A549 (cell line): Measurements from ENCODE around the gene AXIN2. TPM values are rescaled to one million over a fixed set of nuclear protein-coding genes. Genes with fewer than 3 reads are reported as not detected.

Source experiments
- ATAC-seq, 2 experiments: fragments of 200-7000 bp in 1 of 2; fragments of >200 bp in 1 of 2; cut with Nextera tagmentation in 1 of 2; cut with Tn5 transposase in 1 of 2; 3 replicates each; pipeline versions ENCODE4 v1.8.0 to v1.9.1; 2018 to 2020; ENCODE audit warnings: mild to moderate bottlenecking in 1 of 2, moderate library complexity in 1 of 2
- CTCF ChIA-PET: fragments of 300-600 bp; sonication (Branson Sonifier 250); formaldehyde crosslinking; extraction: SDS; loops from one replicate; lab custom pipeline; 2021; ENCODE audit warnings: antibody characterized with exemption, inconsistent platforms; lab: Yijun Ruan, JAX
- POLR2A ChIA-PET: fragments of 350-600 bp; formaldehyde crosslinking; extraction: SDS; loops from one replicate; lab custom pipeline; 2021; ENCODE audit warnings: antibody characterized with exemption, inconsistent platforms; lab: Yijun Ruan, JAX
- DNase-seq, 2 experiments: peaks; one replicate each; pipeline versions ENCODE4 v3.0.0 to v3.0.0-alpha.2; 2011 to 2016; ENCODE audit warnings: low read depth in 1 of 2, low spot score in 1 of 2
- FAIRE-seq: peaks from 2 replicates; lab custom pipeline; 2011; peaks lifted over from hg19 to GRCh38; lab: Jason Lieb, UNC
- H3K27ac ChIP-seq, 2 experiments: fragments of >200 bp; sonication (Bioruptor Twin); formaldehyde crosslinking; 3 replicates each; pipeline ENCODE4 v1.5.1; 2016 to 2017
- H3K4me1 ChIP-seq: fragments of >200 bp; sonication (Bioruptor Twin); formaldehyde crosslinking; 3 replicates; pipeline ENCODE4 v1.6.1; 2016
- H3K4me2 ChIP-seq: fragments of >200 bp; sonication (Bioruptor Twin); formaldehyde crosslinking; 3 replicates; pipeline ENCODE4 v1.6.1; 2016
- H3K4me3 ChIP-seq: fragments of >200 bp; sonication (Bioruptor Twin); formaldehyde crosslinking; 3 replicates; pipeline ENCODE4 v1.5.1; 2016
- H3K9me3 ChIP-seq: fragments of >200 bp; sonication (Bioruptor Twin); formaldehyde crosslinking; 3 replicates; pipeline ENCODE4 v1.6.1; 2016
- CBX8 ChIP-seq: fragments of 200-600 bp; sonication (generic); IDR thresholded peaks from 2 replicates; pipeline ENCODE4 v1.6.1; 2016
- EHMT2 ChIP-seq: fragments of 200-600 bp; sonication (generic); IDR thresholded peaks from 2 replicates; pipeline ENCODE4 v1.6.1; 2016; ENCODE audit warnings: antibody characterized with exemption, low read depth, mild to moderate bottlenecking, moderate library complexity
- ESRRA ChIP-seq: fragments of 150-350 bp; IDR thresholded peaks from 2 replicates; pipeline ENCODE4 v1.6.1; 2014; ENCODE audit warnings: mild to moderate bottlenecking, low read length, borderline replicate concordance
- FOSB ChIP-seq: fragments of 250-450 bp; sonication (Bioruptor Pico); IDR thresholded peaks from 2 replicates; pipeline ENCODE4 v1.5.0; 2020; ENCODE audit warnings: mild to moderate bottlenecking, moderate library complexity
- FOSL2 ChIP-seq, 2 experiments: fragments of 450-650 bp in 1 of 2; fragments of >200 bp in 1 of 2; sonication (Bioruptor Twin) in 1 of 2; formaldehyde crosslinking; IDR thresholded peaks; 2 replicates each; pipeline versions ENCODE4 v1.5.0 to v1.6.1; 2016 to 2020; ENCODE audit warnings: mild to moderate bottlenecking in 1 of 2, moderate library complexity in 1 of 2
- HDAC2 ChIP-seq: fragments of 200-600 bp; sonication (generic); IDR thresholded peaks from 2 replicates; pipeline ENCODE4 v1.6.1; 2016
- HEYL ChIP-seq: fragments of 250-450 bp; sonication (Bioruptor Pico); IDR thresholded peaks from 2 replicates; pipeline ENCODE4 v1.8.0; 2021; ENCODE audit warnings: mild to moderate bottlenecking, moderate library complexity
- HOXB13 ChIP-seq: fragments of 250-450 bp; sonication (Bioruptor Pico); IDR thresholded peaks from 2 replicates; pipeline ENCODE4 v1.5.0; 2020; ENCODE audit warnings: low read depth, mild to moderate bottlenecking, moderate library complexity
- KDM1A ChIP-seq: fragments of 200-600 bp; sonication (generic); IDR thresholded peaks from 2 replicates; pipeline ENCODE4 v1.6.1; 2016; ENCODE audit warnings: low read depth, mild to moderate bottlenecking
- KDM5A ChIP-seq: fragments of 200-600 bp; sonication (generic); IDR thresholded peaks from 2 replicates; pipeline ENCODE4 v1.6.1; 2016; ENCODE audit warnings: antibody characterized with exemption, mild to moderate bottlenecking
- MAFK ChIP-seq: fragments of 450-650 bp; IDR thresholded peaks from 2 replicates; pipeline ENCODE4 v1.6.1; 2014; ENCODE audit not compliant: partially characterized antibody
- MYC ChIP-seq: IDR thresholded peaks from 2 replicates; pipeline ENCODE4 v1.6.1; 2012; ENCODE audit warnings: mild to moderate bottlenecking, inconsistent platforms, low read length, improper control_type of control experiment, borderline replicate concordance
- NR3C1 ChIP-seq: fragments of >200 bp; sonication (Bioruptor Twin); formaldehyde crosslinking; IDR thresholded peaks from 3 replicates; pipeline ENCODE4 v1.6.1; 2017
- PHF8 ChIP-seq: fragments of 200-600 bp; sonication (generic); IDR thresholded peaks from 2 replicates; pipeline ENCODE4 v1.6.1; 2016; ENCODE audit warnings: low read depth, mild to moderate bottlenecking, antibody characterized with exemption, moderate library complexity, borderline replicate concordance
- POLR2A ChIP-seq: IDR thresholded peaks from 2 replicates; pipeline ENCODE4 v1.6.1; 2012; ENCODE audit warnings: mild to moderate bottlenecking, low read length
- POLR2AphosphoS2 ChIP-seq: conservative IDR thresholded peaks from 2 replicates; pipeline ENCODE4 v1.6.1; 2012; ENCODE audit warnings: low read length, improper control_type of control experiment, inconsistent platforms
- RCOR1 ChIP-seq: fragments of 150-350 bp; IDR thresholded peaks from 2 replicates; pipeline ENCODE4 v1.6.1; 2014; ENCODE audit warnings: antibody characterized with exemption, low read length, low read depth
- RFX5 ChIP-seq: fragments of 450-650 bp; IDR thresholded peaks from 2 replicates; pipeline ENCODE4 v1.7.1; 2014; ENCODE audit warnings: antibody characterized with exemption, mild to moderate bottlenecking, moderate library complexity
- RNF2 ChIP-seq: fragments of 200-600 bp; sonication (generic); IDR thresholded peaks from 2 replicates; pipeline ENCODE4 v1.6.1; 2016; ENCODE audit warnings: low read depth, mild to moderate bottlenecking, antibody characterized with exemption, moderate library complexity, borderline replicate concordance
- ZSCAN20 ChIP-seq: fragments of 250-450 bp; sonication (Bioruptor Pico); IDR thresholded peaks from 2 replicates; pipeline ENCODE4 v1.8.0; 2022; ENCODE audit warnings: mild to moderate bottlenecking, moderate library complexity
- WGBS: methylation state at CpG from one replicate; pipeline ENCODE4 v1.1.6; 2017; ENCODE audit errors: missing lambda C conversion rate; 5-methylcytosine and 5-hydroxymethylcytosine counted together
- polyA plus RNA-seq, 4 experiments: library from polyadenylated mRNA; depleted of rRNA in 3 of 4; stranded (reverse); fragments of >200 nt; fragmentation: RNase III in 1 of 4; extraction: RNeasy Plus Mini Kit Qiagen cat#74134 plus additional on column Dnase treatment in 1 of 4; gene quantifications; 2 replicates in 3 of 4; 3 replicates in 1 of 4; pipeline ENCODE4 v1.2.3, GENCODE V29; 2011 to 2017
- TF ChIP-seq, protein P1 (sequence below): fragments of 450-650 bp; IDR thresholded peaks from 2 replicates; pipeline ENCODE4 v1.6.1; 2014; ENCODE audit warnings: antibody characterized with exemption
- TF ChIP-seq, protein P2 (sequence below): IDR thresholded peaks from 2 replicates; pipeline ENCODE4 v1.6.1; 2012; ENCODE audit warnings: low read depth, borderline replicate concordance
- TF ChIP-seq, protein P3 (sequence below): IDR thresholded peaks from 2 replicates; pipeline ENCODE4 v1.6.1; 2012
- TF ChIP-seq, protein P4 (sequence below): fragments of >200 bp; sonication (Bioruptor Twin); formaldehyde crosslinking; IDR thresholded peaks from 3 replicates; pipeline ENCODE4 v1.5.1; 2016
- TF ChIP-seq, protein P5 (sequence below): fragments of >200 bp; sonication (Bioruptor Twin); formaldehyde crosslinking; IDR thresholded peaks from 3 replicates; pipeline ENCODE4 v1.6.1; 2016
- TF ChIP-seq, protein P6 (sequence below): fragments of 150-350 bp; IDR thresholded peaks from 2 replicates; pipeline ENCODE4 v1.6.1; 2014; ENCODE audit warnings: low read depth, mild to moderate bottlenecking, low read length

Gene AXIN2
- polyA plus RNA-seq, 2 of the 4 experiments (the other 2 are of a cell fraction): 4.0 to 4.9 TPM

DNA sequence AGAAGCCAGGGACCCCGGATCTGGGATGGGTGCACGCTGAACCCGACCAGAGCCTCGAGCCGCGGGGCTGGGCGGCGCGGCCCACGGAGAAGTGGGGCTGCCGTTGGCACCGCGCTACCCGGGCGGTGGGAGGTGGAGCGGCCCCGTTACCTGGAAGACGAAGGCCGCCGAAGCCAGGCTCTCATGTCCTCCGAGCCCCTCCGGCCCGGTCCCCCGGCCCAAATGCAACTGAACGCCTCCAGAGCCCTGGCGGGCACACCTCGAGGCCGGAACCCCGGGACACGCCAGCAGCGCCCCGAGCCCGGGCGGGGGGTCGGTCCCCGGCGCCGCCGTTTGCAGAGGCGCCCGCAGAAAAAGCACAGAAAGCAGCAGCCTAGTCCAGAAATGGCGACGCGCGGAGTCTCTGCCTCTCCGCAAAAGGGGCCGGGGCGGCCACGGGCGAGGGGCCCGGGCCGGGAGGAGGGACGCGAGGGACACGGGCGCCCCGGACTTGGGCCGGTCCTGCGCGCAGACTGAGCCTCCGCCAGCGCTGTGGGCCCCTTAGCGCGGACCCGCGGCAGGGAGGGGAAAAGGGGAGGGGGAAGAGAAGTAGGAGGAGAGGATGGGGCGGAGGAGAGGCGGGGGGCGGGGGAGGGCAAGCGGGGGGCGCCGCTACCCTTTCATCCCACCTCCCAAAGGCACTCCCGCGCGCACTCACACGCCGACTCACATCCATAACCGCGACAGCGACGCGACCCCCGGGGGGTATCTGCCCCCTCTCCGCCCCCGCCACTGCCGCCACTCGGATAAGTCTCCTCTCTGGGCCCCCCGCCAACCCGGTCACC is 1.4 kb downstream of the AXIN2 start:
- 3% methylated on average over 38 of the region's 89 CpGs for WGBS
- CTCF ChIA-PET: interaction anchor here (0.7 to 5.7 kb wide), 2 partner anchors 266 to 297 kb away, joined by 3 to 37 read pairs; no protein-coding TSS in a partner anchor

DNA sequence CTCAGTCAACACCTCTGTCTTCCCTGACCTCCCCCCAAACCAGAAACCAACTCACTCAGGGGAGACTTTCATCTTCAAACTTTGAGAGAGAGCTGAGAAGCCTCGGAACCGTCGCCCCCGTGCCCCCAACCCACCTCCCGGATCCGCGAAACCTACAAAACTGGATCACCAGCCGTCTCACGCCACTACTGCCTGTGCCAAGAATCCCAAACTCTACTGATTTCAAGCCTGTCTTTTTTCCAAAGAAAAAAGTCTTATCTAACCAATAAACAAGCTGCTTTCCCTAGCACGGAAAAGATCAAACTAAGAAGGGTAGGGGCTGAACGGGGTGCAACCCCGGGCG is 2.0 kb downstream of the AXIN2 start:
- ChIA-PET CTCF (interaction anchor here (0.7 to 5.7 kb wide), 2 partner anchors 266 to 297 kb away, joined by 3 to 37 read pairs; no protein-coding TSS in a partner anchor), POLR2A (no interaction called here)
- peak overlapping the region; percentile 77 for H3K4me2 ChIP-seq
- ATAC-seq (no peak), FAIRE-seq (no peak), DNase-seq (no peak)
- no peaks in the 10 kb centered on the region for H3K9me3 ChIP-seq
- peak overlapping the region; percentile 82 for H3K4me3 ChIP-seq
- WGBS: 29% methylated on average over 13 of the region's 13 CpGs
- TF ChIP-seq ESRRA (no peak), PHF8 (no peak), KDM5A (no peak), MAFK (no peak), POLR2AphosphoS2 (no peak), RNF2 (no peak), HDAC2 (no peak), FOSB (CRISPR knock-in tag) (no peak), CBX8 (no peak), RFX5 (no peak), EHMT2 (no peak), ZSCAN20 (CRISPR knock-in tag) (no peak), RCOR1 (no peak), MYC (no peak), NR3C1 (no peak)
- TF ChIP-seq, protein P1, sequence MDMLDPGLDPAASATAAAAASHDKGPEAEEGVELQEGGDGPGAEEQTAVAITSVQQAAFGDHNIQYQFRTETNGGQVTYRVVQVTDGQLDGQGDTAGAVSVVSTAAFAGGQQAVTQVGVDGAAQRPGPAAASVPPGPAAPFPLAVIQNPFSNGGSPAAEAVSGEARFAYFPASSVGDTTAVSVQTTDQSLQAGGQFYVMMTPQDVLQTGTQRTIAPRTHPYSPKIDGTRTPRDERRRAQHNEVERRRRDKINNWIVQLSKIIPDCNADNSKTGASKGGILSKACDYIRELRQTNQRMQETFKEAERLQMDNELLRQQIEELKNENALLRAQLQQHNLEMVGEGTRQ: no peak
- peaks cover 45% of the 10 kb centered on the region for H3K4me1 ChIP-seq
- peak overlapping the region; percentile 95 to 98 for H3K27ac ChIP-seq

More for the DNA sequence above, 1.4 kb downstream of the AXIN2 start:
- Histone ChIP-seq H3K4me2 (peak overlapping the region; percentile 77), H3K27ac (peak overlapping the region; percentile 95 to 98), H3K4me1 (peaks cover 45% of the 10 kb centered on the region), H3K9me3 (no peaks in the 10 kb centered on the region), H3K4me3 (peak overlapping the region; percentile 82)
- FAIRE-seq: no peak
- peak; percentile 17 to 46; a peak in 4 of 6 replicates for ATAC-seq
- no peak for TF ChIP-seq FOSL2 (IDR thresholded peaks at IDR 0.05)
- TF ChIP-seq FOSL2 (CRISPR knock-in tag; IDR thresholded peaks at IDR 0.05): no peak
- TF ChIP-seq, protein P2, sequence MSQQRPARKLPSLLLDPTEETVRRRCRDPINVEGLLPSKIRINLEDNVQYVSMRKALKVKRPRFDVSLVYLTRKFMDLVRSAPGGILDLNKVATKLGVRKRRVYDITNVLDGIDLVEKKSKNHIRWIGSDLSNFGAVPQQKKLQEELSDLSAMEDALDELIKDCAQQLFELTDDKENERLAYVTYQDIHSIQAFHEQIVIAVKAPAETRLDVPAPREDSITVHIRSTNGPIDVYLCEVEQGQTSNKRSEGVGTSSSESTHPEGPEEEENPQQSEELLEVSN: peak; percentile 33; the same call in 1 of the 2 replicates
- TF ChIP-seq, protein P3, sequence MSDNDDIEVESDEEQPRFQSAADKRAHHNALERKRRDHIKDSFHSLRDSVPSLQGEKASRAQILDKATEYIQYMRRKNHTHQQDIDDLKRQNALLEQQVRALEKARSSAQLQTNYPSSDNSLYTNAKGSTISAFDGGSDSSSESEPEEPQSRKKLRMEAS: 0 out of 2 replicates have a peak, but pooled peaks have one; percentile 27
- TF ChIP-seq KDM1A: no peak
- no peak for TF ChIP-seq ESRRA
- no peak for TF ChIP-seq HEYL
- TF ChIP-seq POLR2A: peak; percentile 16; the same call in 1 of the 2 replicates
- TF ChIP-seq, protein P4, sequence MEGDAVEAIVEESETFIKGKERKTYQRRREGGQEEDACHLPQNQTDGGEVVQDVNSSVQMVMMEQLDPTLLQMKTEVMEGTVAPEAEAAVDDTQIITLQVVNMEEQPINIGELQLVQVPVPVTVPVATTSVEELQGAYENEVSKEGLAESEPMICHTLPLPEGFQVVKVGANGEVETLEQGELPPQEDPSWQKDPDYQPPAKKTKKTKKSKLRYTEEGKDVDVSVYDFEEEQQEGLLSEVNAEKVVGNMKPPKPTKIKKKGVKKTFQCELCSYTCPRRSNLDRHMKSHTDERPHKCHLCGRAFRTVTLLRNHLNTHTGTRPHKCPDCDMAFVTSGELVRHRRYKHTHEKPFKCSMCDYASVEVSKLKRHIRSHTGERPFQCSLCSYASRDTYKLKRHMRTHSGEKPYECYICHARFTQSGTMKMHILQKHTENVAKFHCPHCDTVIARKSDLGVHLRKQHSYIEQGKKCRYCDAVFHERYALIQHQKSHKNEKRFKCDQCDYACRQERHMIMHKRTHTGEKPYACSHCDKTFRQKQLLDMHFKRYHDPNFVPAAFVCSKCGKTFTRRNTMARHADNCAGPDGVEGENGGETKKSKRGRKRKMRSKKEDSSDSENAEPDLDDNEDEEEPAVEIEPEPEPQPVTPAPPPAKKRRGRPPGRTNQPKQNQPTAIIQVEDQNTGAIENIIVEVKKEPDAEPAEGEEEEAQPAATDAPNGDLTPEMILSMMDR: no peak
- no peak for TF ChIP-seq KDM5A
- no peak for TF ChIP-seq HOXB13 (CRISPR knock-in tag)
- TF ChIP-seq, protein P5, sequence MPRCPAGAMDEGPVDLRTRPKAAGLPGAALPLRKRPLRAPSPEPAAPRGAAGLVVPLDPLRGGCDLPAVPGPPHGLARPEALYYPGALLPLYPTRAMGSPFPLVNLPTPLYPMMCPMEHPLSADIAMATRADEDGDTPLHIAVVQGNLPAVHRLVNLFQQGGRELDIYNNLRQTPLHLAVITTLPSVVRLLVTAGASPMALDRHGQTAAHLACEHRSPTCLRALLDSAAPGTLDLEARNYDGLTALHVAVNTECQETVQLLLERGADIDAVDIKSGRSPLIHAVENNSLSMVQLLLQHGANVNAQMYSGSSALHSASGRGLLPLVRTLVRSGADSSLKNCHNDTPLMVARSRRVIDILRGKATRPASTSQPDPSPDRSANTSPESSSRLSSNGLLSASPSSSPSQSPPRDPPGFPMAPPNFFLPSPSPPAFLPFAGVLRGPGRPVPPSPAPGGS: no peak
- TF ChIP-seq, protein P6, sequence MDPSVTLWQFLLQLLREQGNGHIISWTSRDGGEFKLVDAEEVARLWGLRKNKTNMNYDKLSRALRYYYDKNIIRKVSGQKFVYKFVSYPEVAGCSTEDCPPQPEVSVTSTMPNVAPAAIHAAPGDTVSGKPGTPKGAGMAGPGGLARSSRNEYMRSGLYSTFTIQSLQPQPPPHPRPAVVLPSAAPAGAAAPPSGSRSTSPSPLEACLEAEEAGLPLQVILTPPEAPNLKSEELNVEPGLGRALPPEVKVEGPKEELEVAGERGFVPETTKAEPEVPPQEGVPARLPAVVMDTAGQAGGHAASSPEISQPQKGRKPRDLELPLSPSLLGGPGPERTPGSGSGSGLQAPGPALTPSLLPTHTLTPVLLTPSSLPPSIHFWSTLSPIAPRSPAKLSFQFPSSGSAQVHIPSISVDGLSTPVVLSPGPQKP: no peak
- POLR2A ChIA-PET: no interaction called here
- peak in 1 of 2 experiments; percentile 67 for DNase-seq
